HG02571 (cell line): ENCODE measurements around the gene PTPN9.
"Not testable (repeated sequence)": the region's sequence is repeated elsewhere in the genome, so short reads cannot be mapped to it uniquely, and the experiment has no call there.

ENCODE experiments used
- ATAC-seq: cut with Tn5 transposase; IDR thresholded peaks from one replicate; pipeline ENCODE4 v1.9.1; 2021; ENCODE audit warnings: mild to moderate bottlenecking, moderate library complexity; ENCODE audit not compliant: unreplicated experiment

The PTPN9 gene

DNA sequence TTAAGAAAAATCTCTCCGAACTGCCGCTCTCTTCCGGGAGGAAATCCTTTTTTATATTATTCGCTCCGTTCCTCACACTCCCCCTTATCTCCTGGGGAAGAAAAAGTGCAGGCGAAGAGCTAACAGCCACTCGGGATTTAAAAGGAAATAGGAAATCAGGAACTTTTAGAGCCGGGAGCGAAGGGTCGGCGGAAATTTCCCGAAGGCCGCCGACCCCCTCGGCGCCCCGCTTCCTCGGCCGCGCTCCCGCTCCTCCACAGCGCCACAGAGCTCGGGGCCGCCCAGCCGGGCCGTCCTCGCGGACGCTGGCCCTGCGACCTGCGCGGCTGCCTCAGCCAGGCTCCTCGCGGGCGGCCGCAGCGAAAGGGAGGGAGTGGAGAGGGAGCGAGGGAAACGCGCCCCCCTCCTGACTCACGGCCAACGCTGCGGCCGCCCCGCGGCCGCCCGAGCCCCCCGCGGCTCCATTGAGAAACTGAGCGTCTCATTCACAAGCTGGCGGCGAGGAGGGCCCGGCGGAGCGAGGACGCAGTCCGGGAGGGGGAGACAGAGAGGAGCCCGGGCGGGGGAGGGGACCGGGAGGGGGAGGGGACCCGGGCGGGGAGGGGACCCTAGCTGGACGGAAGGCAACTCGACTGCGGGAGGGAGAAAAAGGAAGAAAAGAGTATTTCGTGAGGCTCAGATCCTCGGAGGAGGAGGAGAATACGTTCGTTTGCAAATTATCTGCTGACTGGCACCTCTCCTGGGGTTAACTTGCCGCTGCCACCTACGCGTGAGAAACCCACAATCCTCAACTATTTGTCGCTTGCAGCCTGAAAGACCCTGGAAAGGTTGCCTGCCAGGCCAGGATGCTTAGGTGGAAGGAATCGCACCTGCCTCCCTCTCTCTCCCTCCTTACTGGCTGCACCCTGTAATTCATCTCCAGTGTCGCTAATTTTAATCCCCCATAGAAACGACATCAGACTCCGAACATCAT is at the start of gene PTPN9:
PTPN9 (minus strand) TSS at position 368 of the 973 bp plus-strand sequence. CDS start 539 bp downstream, outside the sequence.
- peak; percentile 48 for ATAC-seq

DNA sequence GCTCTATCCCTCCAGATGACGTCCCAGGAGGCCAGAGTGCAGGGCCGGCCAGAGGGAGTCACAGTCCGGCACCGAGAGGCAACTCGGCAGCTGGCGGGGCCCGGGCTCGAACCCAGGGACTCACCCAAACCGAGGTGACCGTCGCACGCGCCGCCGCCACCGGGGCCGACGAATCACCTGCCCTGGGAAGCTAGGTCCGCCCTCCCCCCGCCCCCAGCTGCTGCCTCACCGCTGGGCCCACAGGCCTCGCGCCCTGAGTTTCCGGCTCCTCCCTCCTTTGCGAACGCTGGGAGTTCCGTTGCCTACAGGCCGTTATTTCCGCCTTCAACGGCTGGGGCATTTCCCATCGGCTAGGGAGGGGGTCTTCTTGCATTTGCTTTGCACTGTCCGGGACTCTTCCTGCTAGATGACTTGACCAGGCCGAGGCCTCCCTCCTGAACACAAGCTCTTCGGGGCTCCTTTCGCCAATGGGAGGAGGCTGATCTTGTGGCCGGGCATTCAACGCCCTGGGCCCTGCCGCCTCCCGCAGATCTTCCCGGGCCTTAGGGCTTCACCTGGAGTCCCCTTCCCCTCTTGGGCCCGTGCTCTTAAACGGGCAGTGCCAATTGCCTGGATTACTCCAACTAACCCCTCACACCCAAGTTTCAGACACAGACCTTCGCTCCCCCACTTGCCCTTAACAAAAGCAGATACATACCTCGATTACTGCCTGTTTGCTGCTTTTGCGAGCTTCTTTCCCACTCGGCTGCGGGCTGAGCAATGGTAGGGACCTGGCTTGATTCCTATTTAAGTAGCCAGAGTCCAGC is 46.6 kb upstream of the PTPN9 start, which contains the start of gene SNUPN:
SNUPN (minus strand) TSS at position 184 of the 806 bp plus-strand sequence. CDS start 4,674 bp downstream, outside the sequence.
- ATAC-seq = peak; percentile 73

DNA sequence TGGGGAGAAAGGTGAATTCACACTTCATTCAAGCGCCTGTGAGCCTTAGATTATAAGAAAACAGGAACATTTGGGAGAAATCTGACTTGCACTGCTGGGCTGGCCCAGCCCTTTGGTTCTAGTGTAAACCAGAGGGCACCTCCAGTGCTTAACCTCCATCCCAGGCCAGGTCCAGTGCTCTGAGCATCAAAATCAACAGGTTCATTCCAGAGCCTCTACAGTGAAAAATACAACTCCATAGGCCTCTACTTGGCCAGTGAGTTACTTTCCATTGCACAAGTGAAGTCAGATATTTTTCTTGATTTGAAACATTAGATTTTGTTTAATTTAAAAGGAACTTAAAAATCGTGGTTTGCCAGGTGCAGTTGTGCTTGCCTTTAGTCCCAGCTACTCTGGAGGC is 43.4 kb upstream of the PTPN9 start:
- ATAC-seq = no peak

DNA sequence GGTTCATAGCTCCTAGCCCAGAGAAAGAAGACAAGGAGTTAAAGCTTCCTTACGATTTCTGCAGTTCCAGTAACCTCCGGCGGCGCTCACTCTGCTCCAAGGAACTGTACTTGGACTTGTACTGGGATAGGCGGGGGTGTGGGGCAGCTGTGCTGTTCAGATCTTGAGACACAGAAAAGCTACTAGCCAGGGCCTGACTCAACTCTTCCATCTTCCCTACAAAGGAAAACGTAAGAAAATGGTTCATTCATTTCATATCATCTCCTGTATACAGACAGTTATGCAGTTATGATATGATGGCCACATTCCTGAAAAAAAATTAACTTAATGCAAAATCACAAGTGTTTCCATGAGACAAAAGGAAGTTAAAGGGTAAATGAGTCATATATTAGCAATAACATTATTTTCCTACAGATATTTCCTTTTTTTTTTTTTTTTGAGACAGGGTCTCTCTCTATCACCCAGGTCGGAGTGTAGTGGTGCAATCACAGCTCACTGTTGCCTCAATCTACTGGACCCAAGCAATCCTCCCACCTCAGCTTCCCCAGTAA is 41.8 kb upstream of the PTPN9 start:
- no peak for ATAC-seq

DNA sequence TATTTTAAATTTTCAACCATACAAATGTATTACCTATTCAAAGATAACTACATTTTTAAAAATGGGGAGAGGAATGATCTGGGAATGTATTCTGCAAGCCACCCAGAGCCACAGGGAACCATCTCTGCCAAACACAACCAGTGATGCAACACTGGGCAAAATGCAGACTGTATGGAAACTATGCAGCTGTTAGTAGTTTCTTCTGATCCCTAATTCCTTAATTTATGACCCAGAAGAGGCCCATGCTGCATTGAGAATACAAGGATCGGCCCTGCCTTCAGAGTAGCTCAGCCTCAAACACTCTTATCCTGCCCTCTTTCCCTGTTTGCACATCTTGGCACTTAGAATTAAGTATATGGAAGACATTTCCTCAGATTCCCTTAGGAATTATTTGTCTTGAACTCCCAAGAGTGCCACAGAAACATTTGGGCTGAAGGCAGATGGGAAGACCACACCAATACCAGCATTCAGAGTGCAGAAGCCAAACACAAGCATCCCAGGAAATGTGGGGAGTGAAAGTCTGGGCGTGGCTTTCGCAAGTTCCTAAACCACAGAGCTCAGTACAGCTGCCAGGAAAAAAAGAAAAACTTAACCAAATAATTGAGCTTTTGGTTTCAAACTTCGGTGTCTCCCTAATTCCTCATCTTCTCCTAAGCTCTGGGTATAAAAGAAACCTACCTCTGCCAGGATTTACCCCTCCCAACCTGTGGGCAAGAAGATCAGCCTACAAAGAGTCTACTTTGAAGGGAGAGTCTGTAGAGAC is 41.1 kb upstream of the PTPN9 start:
- no peak for ATAC-seq

DNA sequence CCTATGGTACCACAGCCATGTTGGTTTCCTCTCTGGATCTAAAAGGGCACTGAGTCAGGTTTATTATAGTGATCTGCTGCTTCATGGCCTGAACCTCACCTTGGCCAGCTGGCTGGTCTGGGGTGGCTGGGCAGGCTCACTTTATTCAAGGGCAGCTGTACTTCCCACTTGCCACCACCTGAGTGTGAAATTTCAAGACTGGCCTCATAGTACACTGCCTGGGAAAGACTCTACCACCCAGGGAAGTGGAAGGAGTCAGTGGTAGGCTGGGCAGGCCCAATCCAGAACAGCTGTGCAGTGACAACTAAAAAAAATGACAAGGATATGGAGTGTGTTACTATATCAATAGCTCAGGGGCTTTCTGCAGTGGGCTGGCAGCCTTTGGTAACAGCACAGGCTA is 37.7 kb upstream of the PTPN9 start:
- ATAC-seq = no peak

GRCh38 chr15:75606711-75607699 is 27.9 kb upstream of the PTPN9 start:
- ATAC-seq = no peak

GRCh38 chr15:75606026-75606425 is 26.9 kb upstream of the PTPN9 start:
- no peak for ATAC-seq

DNA sequence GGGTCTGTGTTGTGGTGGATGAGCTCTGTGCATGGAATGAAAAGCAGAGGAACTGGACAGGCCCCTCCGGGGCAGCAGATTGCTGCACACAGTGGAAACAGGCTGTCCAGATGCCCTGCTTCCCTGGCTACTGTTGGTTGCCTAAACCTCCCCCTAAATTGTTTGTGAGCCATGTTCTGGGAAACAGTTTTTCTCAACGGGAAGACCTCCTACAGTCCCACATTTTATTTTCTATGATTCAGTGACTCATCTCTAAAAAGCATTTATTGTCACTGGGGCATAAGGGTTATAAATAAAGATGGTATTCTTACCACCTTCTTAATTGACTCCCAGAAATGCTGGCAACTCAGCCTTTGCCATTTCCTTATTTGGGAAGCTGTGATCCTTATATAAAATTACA is 20.3 kb upstream of the PTPN9 start:
- ATAC-seq = no peak

DNA sequence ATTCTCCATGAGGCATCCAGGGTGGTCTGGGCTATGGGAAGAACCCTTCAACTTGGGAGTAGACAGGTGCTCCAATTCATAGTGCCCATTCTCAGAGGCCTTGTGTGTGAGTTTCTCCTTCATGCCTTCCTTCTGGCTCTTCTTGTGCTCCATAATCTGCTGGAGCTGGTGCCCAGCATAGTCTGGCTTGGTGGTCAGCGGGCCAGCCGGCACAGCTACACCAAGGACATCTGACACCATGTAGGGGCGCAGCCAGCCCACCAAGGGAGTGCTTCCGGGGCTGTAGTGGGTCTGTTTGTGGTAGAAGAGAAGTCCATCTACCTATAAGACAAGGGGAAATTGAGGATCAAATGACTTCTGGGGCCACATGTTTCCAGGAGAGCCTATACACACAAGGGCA is 19.2 kb upstream of the PTPN9 start:
- ATAC-seq = no peak

DNA sequence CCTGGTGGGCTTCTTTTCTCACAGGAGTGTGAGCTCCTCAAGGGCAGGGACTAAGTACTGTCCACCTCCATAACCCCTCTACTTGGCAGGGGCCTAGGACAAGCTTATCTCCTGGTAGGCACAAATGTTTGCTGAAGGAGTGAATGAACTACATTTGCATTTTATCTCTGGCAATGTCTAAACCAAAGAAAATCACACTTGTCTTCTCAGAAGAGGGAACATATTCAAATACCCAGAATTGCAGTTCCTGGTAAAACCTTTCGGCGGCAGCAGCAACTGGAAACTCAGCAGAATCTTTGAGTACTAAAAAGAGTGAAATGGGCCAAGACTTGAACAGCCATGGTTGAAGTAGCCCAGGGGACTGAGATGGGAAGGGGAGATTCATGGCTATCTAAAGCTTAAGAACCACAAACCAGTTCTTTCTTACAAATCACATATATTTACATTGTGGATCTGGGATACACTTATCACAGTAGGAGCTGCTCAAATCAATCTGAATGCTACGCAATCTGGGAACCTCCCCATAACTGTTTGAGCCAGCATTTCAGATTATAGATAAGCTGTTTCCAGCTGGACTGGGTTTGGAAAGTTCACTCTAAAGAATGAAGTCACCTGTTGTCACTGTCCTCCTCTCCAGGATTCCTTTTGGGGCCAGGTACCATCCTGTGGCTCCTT is 18.7 kb upstream of the PTPN9 start:
- ATAC-seq = no peak

DNA sequence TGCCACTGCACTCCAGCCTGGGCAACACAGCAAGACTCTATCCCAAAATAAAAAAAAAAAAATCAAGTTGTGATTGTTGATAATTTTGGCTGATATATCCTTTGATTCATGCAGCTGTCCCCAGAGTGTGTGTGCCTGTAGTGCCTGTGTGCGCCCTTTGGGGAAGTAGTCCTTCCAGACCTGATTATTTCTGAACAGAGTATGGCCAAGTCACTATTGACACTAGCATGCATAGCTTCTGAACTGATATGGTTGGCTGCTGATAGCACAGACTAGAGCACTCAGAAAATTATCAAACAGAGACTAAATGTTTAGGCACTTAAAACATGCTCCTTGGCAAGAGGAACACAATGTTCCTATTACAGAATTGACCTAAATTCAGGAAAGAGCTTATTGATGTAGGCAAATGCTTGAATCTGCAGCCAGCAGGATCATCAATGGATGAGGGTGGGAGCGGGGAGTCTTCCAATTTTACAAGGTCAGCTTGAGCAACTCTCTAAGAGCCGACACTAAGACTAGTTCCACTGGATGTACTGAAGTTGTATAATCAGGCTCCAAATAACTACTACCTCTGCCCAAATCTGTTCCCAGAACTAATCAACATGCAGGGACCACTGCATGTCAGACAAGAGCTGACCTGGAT is 17.7 kb upstream of the PTPN9 start:
- ATAC-seq = no peak

- ATAC-seq = no peak
These were observed 15.2 kb upstream of the PTPN9 start for GRCh38 chr15:75594276-75594675.

DNA sequence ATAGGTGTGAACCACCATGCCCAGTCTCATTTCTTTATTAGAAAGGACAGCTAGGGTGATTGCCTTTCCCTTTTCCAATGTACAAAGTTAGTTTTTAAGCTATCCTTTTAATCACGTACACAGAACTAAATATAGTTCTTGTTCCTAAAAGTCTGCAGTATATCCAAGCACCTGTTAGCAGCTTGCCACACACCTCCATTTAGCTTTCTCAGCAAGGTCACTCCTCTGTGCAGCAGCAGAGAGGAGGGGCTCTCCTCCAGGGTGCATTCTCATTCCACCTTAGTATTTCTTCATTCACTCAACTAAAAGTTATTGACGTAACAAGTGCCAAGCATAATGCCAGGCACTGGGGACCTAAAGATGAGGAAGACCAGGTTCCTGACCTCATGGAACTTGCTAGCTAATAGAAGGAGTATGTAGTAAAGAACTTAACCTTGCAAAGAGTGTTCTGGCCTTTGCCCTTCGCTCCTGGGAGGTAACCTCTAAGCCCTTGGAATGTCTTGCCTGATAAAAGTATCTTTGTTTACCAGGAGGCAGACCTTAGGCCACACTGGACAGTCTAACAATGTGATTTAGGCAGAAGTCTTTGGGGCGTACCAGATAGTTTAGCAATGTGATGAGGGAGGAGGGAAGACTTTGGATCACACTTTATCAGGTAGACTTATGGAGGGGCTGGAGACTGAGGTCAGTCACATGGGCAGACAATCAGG is 12.7 kb upstream of the PTPN9 start:
- ATAC-seq = no peak

DNA sequence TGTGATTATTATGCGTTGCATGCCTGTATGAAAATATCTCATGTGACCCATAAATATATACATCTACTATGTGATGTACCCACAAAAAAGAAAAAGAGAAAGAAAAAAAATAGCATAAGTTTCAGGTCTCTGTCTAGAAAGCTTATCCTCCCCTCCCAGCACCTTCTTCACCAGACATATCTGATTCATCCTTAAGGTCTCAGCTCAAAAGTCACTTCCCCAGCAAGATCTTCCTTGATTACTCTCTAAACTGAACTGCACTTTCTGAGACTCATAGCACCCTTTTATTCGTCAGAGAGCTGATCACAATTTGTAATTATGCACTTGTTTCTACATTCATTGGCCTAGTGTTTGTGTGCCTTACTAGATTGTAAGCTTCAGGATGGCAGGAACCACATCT is 11.1 kb upstream of the PTPN9 start:
- ATAC-seq = no peak

DNA sequence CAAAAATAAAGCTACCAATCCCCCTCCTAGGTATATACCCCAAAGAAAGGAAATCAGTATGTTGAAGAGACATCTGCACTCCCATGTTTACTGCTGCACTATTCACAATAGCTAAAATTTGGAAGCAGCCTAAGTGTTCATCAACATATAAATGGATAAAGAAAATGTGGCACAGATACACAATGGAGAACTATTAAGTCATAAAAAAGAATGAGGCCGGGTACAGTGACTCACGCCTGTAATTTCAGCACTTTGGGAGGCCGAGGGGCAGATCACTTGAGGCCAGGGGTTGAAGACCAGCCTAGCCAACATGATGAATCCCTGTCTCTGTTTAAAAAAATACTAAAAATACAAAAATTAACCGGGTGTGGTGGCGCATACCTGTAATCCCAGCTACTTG is 10.0 kb upstream of the PTPN9 start:
- no peak for ATAC-seq

- ATAC-seq = not testable (repeated sequence)
These were observed 7.3 kb upstream of the PTPN9 start for GRCh38 chr15:75586422-75586821.

DNA sequence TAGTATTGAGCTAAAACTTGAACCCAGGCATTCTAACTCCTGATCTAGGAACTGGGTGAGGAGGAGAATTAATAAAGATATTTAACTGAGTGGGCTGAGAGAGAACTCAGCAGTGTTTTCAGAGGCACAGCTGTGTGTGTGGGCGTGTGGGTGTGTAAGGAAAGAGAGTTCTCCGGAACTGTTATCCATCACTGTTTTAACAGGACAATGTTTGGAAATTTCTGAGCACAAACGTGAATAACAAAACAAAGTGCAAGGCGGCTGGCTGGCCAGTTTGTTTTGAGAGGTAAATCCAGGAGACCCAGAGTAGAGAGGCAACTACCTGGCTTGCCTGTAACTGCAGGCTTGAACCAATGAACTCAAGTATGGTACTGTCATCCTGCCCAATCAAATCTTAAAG is 5.0 kb upstream of the PTPN9 start:
- ATAC-seq = no peak
